BE2C (cell line): ENCODE results near the gene SPSB2.

Experiments
- DNase-seq: peaks from one replicate; pipeline ENCODE4 v3.0.0-alpha.2; 2020
- H3K27me3 ChIP-seq: fragments of 250-450 bp; sonication (Bioruptor Pico); 2 replicates; pipeline ENCODE4 v1.5.1; 2020; ENCODE audit warnings: mild to moderate bottlenecking
- H3K36me3 ChIP-seq: fragments of 250-450 bp; sonication (Bioruptor Pico); 2 replicates; pipeline ENCODE4 v1.5.1; 2020; ENCODE audit warnings: mild to moderate bottlenecking
- H3K4me1 ChIP-seq: fragments of 250-450 bp; sonication (Bioruptor Pico); 2 replicates; pipeline ENCODE4 v1.5.1; 2020
- H3K4me3 ChIP-seq: 2 replicates; pipeline ENCODE4 v1.5.1; 2011; ENCODE audit warnings: low read depth, low read length
- H3K9me3 ChIP-seq: fragments of 250-450 bp; sonication (Bioruptor Pico); 2 replicates; pipeline ENCODE4 v1.5.1; 2020
- CTCF ChIP-seq: IDR thresholded peaks from 2 replicates; pipeline ENCODE4 v1.5.1; 2012; ENCODE audit warnings: mild to moderate bottlenecking, low read depth, low read length

Gene SPSB2

GRCh38 chr12:6851153-6851920 is 21.8 kb downstream of the SPSB2 start, which contains the start of gene CDCA3:
Gene CDCA3 (minus strand): TSS chr12:6851286. CDS start chr12:6850952, 334 bp downstream.
- Histone ChIP-seq H3K9me3 (no peaks in the 10 kb centered on the region), H3K27me3 (no peaks in the 10 kb centered on the region), H3K4me3 (peak within 1 kb of the TSS; percentile 70), H3K36me3 (peaks cover 46% of the 10 kb centered on the region), H3K4me1 (no peaks in the 10 kb centered on the region; the same call in 1 of the 2 replicates)
- no peak for TF ChIP-seq CTCF
- peak; percentile 98 for DNase-seq

- peak overlapping the region; percentile 70 for H3K4me3 ChIP-seq
- no peaks in the 10 kb centered on the region for H3K27me3 ChIP-seq
- TF ChIP-seq CTCF, result no peak
- DNase-seq, result no peak
- peaks cover 47% of the 10 kb centered on the region for H3K36me3 ChIP-seq
- H3K9me3 ChIP-seq, result no peaks in the 10 kb centered on the region
- H3K4me1 ChIP-seq, result no peaks in the 10 kb centered on the region; the same call in 1 of the 2 replicates
Measured at GRCh38 chr12:6850796-6851152, 22.3 kb downstream of the SPSB2 start.

- no peak for TF ChIP-seq CTCF
- Histone ChIP-seq H3K4me3 (peak overlapping the region; percentile 70), H3K4me1 (no peaks in the 10 kb centered on the region; the same call in 1 of the 2 replicates), H3K9me3 (no peaks in the 10 kb centered on the region), H3K36me3 (peaks cover 50% of the 10 kb centered on the region), H3K27me3 (no peaks in the 10 kb centered on the region)
- DNase-seq, result no peak
Measured at GRCh38 chr12:6849976-6850560, 23.0 kb downstream of the SPSB2 start.

GRCh38 chr12:6849427-6849826 is 23.7 kb downstream of the SPSB2 start:
- no peaks in the 10 kb centered on the region; the same call in 1 of the 2 replicates for H3K4me1 ChIP-seq
- H3K36me3 ChIP-seq, result peaks cover 56% of the 10 kb centered on the region
- H3K27me3 ChIP-seq, result no peaks in the 10 kb centered on the region
- no peaks in the 10 kb centered on the region for H3K9me3 ChIP-seq
- H3K4me3 ChIP-seq, result peak overlapping the region; percentile 70; the same call in 1 of the 2 replicates
- TF ChIP-seq CTCF, result no peak
- DNase-seq, result no peak

GRCh38 chr12:6847676-6848075 is 25.4 kb downstream of the SPSB2 start:
- no peak for TF ChIP-seq CTCF
- Histone ChIP-seq H3K36me3 (peaks cover 66% of the 10 kb centered on the region), H3K4me1 (no peaks in the 10 kb centered on the region), H3K4me3 (no peak overlapping the region), H3K9me3 (no peaks in the 10 kb centered on the region), H3K27me3 (no peaks in the 10 kb centered on the region)
- no peak for DNase-seq

GRCh38 chr12:6846316-6846869 is 26.7 kb downstream of the SPSB2 start:
- Histone ChIP-seq H3K9me3 (no peaks in the 10 kb centered on the region), H3K4me1 (no peaks in the 10 kb centered on the region), H3K27me3 (no peaks in the 10 kb centered on the region), H3K4me3 (no peak overlapping the region), H3K36me3 (peaks cover 79% of the 10 kb centered on the region)
- DNase-seq, result no peak
- TF ChIP-seq CTCF, result no peak
